ENCODE results near the gene SEC14L6. TPM values are rescaled to one million over a fixed set of nuclear protein-coding genes. Genes with fewer than 3 reads are reported as not detected.

Gene SEC14L6
- total and polyA plus RNA-seq, 9 of the 15 experiments (the other 6 are each of a cell fraction or from before 2014, with no cell fraction given): 0.29 to 6.1 (median 1.9) TPM

- Histone ChIP-seq H4K20me1 (replicated peaks; ENCODE audit: control insufficient read depth, insufficient read depth, low read length) (no peaks in the 10 kb centered on the region), H2AFZ (ENCODE audit: low read depth, low read length) (no peak overlapping the region), H3K4me2 (ENCODE audit: insufficient read depth, low read length) (no peak overlapping the region), H3K9ac (ENCODE audit: insufficient read depth in 1 of 2, low read depth in 2 of 2, low read length in 2 of 2) (no peak overlapping the region), H3K36me3 (ENCODE audit: control insufficient read depth, insufficient read depth, low read length) (no peaks in the 10 kb centered on the region), H3K4me1 (replicated peaks in 1 of 2; ENCODE audit: control insufficient read depth in 2 of 2, insufficient read depth in 2 of 2, low read length in 2 of 2) (peaks cover 3 to 8% of the 10 kb centered on the region in 2 experiments; a peak in 4 of 5 replicates), H3K9me3 (replicated peaks; ENCODE audit: control insufficient read depth, insufficient read depth, low read depth, low read length) (no peaks in the 10 kb centered on the region), H3K4me3 (no peak overlapping the region), H3K79me2 (ENCODE audit: control insufficient read depth, insufficient read depth, low read length) (no peaks in the 10 kb centered on the region), H3K9me1 (ENCODE audit: control insufficient read depth, insufficient read depth, low read length) (no peaks in the 10 kb centered on the region), H3K27ac (ENCODE audit: extremely low read depth, low read depth, low read length) (no peak overlapping the region), H3K27me3 (ENCODE audit: control insufficient read depth in 2 of 2, insufficient read depth in 2 of 2, low read length in 2 of 2) (0 out of 5 replicates have a peak, but pooled peaks cover 0 to 19% of the 10 kb centered on the region in 2 experiments)
- ATAC-seq (no peak), FAIRE-seq (no peak), DNase-seq (ENCODE audit: extremely low read depth in 1 of 4, low spot score in 3 of 4) (no peak)
- intact Hi-C loops (cut with micrococcal nuclease) (no loop called here), in situ Hi-C loops (cut with MboI) (loop anchor here (25.0 kb wide), 1 partner anchor 374 kb away; no protein-coding TSS in a partner anchor)
- ChIA-PET CTCF (ENCODE audit: low intra/inter-chr PET ratio) (interaction anchor here (1.1 kb wide), 1 partner anchor 200 kb away, joined by 3 read pairs; no protein-coding TSS in a partner anchor), POLR2A (interaction anchor here (0.6 kb wide), 1 partner anchor 222 kb away, joined by 3 read pairs; no protein-coding TSS in a partner anchor)
- 18% methylated on average over 2 of the region's 8 CpGs for WGBS (ENCODE audit: insufficient coverage, low coverage, missing lambda C conversion rate)
- no peak for TF ChIP-seq ZNF316 (IDR thresholded peaks at IDR 0.05)
- no TSS peak for BruUV-seq (replicated peaks)
Measured at GRCh38 chr22:30486661-30487115, 59.9 kb downstream of the SEC14L6 start.

DNA sequence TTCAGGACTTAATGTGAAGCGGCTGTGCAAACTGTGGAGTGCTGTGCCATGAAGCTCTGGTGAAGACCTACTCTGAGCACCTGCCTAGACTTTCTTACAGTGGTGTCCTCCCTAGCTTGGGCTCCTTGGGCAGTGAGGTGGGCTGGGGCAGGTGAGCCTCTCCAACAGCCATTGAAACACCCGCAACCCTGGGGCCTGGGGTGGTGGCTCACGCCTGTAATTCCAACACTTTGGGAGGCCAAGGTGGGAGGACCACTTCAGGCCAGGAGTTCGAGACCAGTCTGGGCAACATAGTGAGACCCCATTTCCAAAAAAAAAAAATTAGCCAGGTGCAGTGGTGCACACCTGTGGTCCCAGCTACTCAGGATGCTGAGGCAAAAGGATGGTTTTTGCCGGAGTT is 60.4 kb downstream of the SEC14L6 start:
- H3K4me1 ChIP-seq (replicated peaks in 1 of 2; ENCODE audit: control insufficient read depth in 2 of 2, insufficient read depth in 2 of 2, low read length in 2 of 2): peaks cover 3 to 8% of the 10 kb centered on the region in 2 experiments; a peak in 4 of 5 replicates
- POLR2A ChIA-PET: interaction anchor here (0.6 kb wide), 2 partner anchors 63 to 88 kb away, joined by 3 read pairs; no protein-coding TSS in a partner anchor
- TF ChIP-seq, protein P1, sequence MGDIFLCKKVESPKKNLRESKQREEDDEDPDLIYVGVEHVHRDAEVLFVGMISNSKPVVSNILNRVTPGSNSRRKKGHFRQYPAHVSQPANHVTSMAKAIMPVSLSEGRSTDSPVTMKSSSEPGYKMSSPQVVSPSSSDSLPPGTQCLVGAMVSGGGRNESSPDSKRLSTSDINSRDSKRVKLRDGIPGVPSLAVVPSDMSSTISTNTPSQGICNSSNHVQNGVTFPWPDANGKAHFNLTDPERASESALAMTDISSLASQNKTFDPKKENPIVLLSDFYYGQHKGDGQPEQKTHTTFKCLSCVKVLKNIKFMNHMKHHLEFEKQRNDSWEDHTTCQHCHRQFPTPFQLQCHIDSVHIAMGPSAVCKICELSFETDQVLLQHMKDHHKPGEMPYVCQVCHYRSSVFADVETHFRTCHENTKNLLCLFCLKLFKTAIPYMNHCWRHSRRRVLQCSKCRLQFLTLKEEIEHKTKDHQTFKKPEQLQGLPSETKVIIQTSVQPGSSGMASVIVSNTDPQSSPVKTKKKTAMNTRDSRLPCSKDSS (IDR thresholded peaks at IDR 0.05; ENCODE audit: low read depth, partially characterized antibody): no peak
- peak; percentile 59 for TF ChIP-seq ZNF121 (CRISPR knock-in tag; conservative IDR thresholded peaks at IDR 0.05)
- no peaks in the 10 kb centered on the region for H3K9me3 ChIP-seq (replicated peaks; ENCODE audit: control insufficient read depth, insufficient read depth, low read depth, low read length)
- no peak for DNase-seq (ENCODE audit: extremely low read depth in 1 of 4, low spot score in 3 of 4)
- no peak overlapping the region for H3K27ac ChIP-seq (ENCODE audit: extremely low read depth, low read depth, low read length)
- intact Hi-C loops (cut with micrococcal nuclease): no loop called here
- 0 out of 5 replicates have a peak, but pooled peaks cover 0 to 17% of the 10 kb centered on the region in 2 experiments for H3K27me3 ChIP-seq (ENCODE audit: control insufficient read depth in 2 of 2, insufficient read depth in 2 of 2, low read length in 2 of 2)
- no peak overlapping the region for H3K4me3 ChIP-seq
- no peak for FAIRE-seq
- BruUV-seq (replicated peaks): no TSS peak
- H2AFZ ChIP-seq (ENCODE audit: low read depth, low read length): no peak overlapping the region
- 96% methylated on average over 3 of the region's 5 CpGs for WGBS (ENCODE audit: insufficient coverage, low coverage, missing lambda C conversion rate)
- no peaks in the 10 kb centered on the region for H4K20me1 ChIP-seq (replicated peaks; ENCODE audit: control insufficient read depth, insufficient read depth, low read length)
- H3K9me1 ChIP-seq (ENCODE audit: control insufficient read depth, insufficient read depth, low read length): no peaks in the 10 kb centered on the region
- no peak for ATAC-seq
- no peak overlapping the region for H3K9ac ChIP-seq (ENCODE audit: insufficient read depth in 1 of 2, low read depth in 2 of 2, low read length in 2 of 2)
- H3K36me3 ChIP-seq (ENCODE audit: control insufficient read depth, insufficient read depth, low read length): no peaks in the 10 kb centered on the region
- in situ Hi-C loops (cut with MboI): loop anchor here (25.0 kb wide), 1 partner anchor 374 kb away; no protein-coding TSS in a partner anchor
- no peaks in the 10 kb centered on the region for H3K79me2 ChIP-seq (ENCODE audit: control insufficient read depth, insufficient read depth, low read length)
- no peak overlapping the region for H3K4me2 ChIP-seq (ENCODE audit: insufficient read depth, low read length)
- CTCF ChIA-PET (ENCODE audit: low intra/inter-chr PET ratio): interaction anchor here (0.7 to 1.9 kb wide), 5 partner anchors 40 to 199 kb away, joined by 3 to 24 read pairs (median 4); partner anchors contain the start of genes CASTOR1 and RNF215
